LNCAP (cell line): ENCODE results near the gene BLOC1S4.

Experiments
- CTCF ChIP-seq: fragments of 450-650 bp; IDR thresholded peaks from 2 replicates; pipeline ENCODE4 v1.5.1; 2017; ENCODE audit warnings: mild to moderate bottlenecking

The BLOC1S4 gene

GRCh38 chr4:6716018-6716911 lies at the start of gene BLOC1S4:
Gene BLOC1S4, plus strand, starts transcription at chr4:6716174. Its CDS starts 36 bp downstream, at chr4:6716210.
- no peak for TF ChIP-seq CTCF

- TF ChIP-seq CTCF, result no peak
These were observed 47.6 kb upstream of the BLOC1S4 start for GRCh38 chr4:6668391-6668790.

GRCh38 chr4:6671648-6672047 lies 44.3 kb upstream of the BLOC1S4 start:
- TF ChIP-seq CTCF, result no peak

- no peak for TF ChIP-seq CTCF
These were observed 43.8 kb upstream of the BLOC1S4 start for GRCh38 chr4:6672131-6672530.

- TF ChIP-seq CTCF, result no peak
These were observed 42.1 kb upstream of the BLOC1S4 start for GRCh38 chr4:6673660-6674499.

- peak; percentile 69 for TF ChIP-seq CTCF
These were observed 41.3 kb upstream of the BLOC1S4 start for GRCh38 chr4:6674500-6675149.
